HG03064 (cell line): ENCODE results near the gene LPIN1.
"Not testable (repeated sequence)": the region's sequence is repeated elsewhere in the genome, so short reads cannot be mapped to it uniquely, and the experiment has no call there.

Experiments
- ATAC-seq: cut with Tn5 transposase; IDR thresholded peaks from one replicate; pipeline ENCODE4 v1.9.1; 2021; ENCODE audit warnings: low read depth; ENCODE audit not compliant: unreplicated experiment

Gene LPIN1

GRCh38 chr2:11758647-11759046 lies 12.2 kb downstream of the LPIN1 start:
- ATAC-seq = no peak

- not testable (repeated sequence) for ATAC-seq
Measured at GRCh38 chr2:11759182-11759975, 12.9 kb downstream of the LPIN1 start.

GRCh38 chr2:11761259-11761658 lies 14.8 kb downstream of the LPIN1 start:
- no peak for ATAC-seq

- ATAC-seq = no peak
Measured at GRCh38 chr2:11762031-11762430, 15.6 kb downstream of the LPIN1 start.

GRCh38 chr2:11762799-11763461 lies 16.5 kb downstream of the LPIN1 start:
- ATAC-seq = no peak

GRCh38 chr2:11764359-11764758 lies 17.9 kb downstream of the LPIN1 start:
- ATAC-seq = no peak

GRCh38 chr2:11764920-11765319 lies 18.5 kb downstream of the LPIN1 start:
- no peak for ATAC-seq

GRCh38 chr2:11765501-11765900 lies 19.1 kb downstream of the LPIN1 start:
- ATAC-seq = no peak

- no peak for ATAC-seq
Measured at GRCh38 chr2:11766016-11766415, 19.6 kb downstream of the LPIN1 start.

- ATAC-seq = no peak
Measured at GRCh38 chr2:11767779-11768178, 21.3 kb downstream of the LPIN1 start.

- no peak for ATAC-seq
Measured at GRCh38 chr2:11768946-11769345, 22.5 kb downstream of the LPIN1 start.

- no peak for ATAC-seq
Measured at GRCh38 chr2:11769516-11769915, 23.1 kb downstream of the LPIN1 start.

GRCh38 chr2:11770531-11771188 lies 24.2 kb downstream of the LPIN1 start:
- ATAC-seq = no peak

- ATAC-seq = no peak
Measured at GRCh38 chr2:11771971-11772615, 25.7 kb downstream of the LPIN1 start.

- ATAC-seq = no peak
Measured at GRCh38 chr2:11773111-11773510, 26.7 kb downstream of the LPIN1 start.

- ATAC-seq = no peak
Measured at GRCh38 chr2:11773747-11774525, 27.5 kb downstream of the LPIN1 start.

- no peak for ATAC-seq
Measured at GRCh38 chr2:11774600-11774999, 28.2 kb downstream of the LPIN1 start.

- peak; percentile 76 for ATAC-seq
Measured at GRCh38 chr2:11775384-11775783, 29.0 kb downstream of the LPIN1 start.

- ATAC-seq = no peak
Measured at GRCh38 chr2:11777066-11777782, 30.8 kb downstream of the LPIN1 start.
